M059J (cell line): Measurements from ENCODE around the gene ADORA2B. TPM values are rescaled to one million over a fixed set of nuclear protein-coding genes. Genes with fewer than 3 reads are reported as not detected.
"Not testable (repeated sequence)": the region's sequence is repeated elsewhere in the genome, so short reads cannot be mapped to it uniquely, and the experiment has no call there.

ENCODE experiments used
- DNase-seq: peaks from one replicate; pipeline ENCODE4 v3.0.0-alpha.2; 2012; ENCODE audit warnings: low read depth
- total RNA-seq: library from RNA; depleted of rRNA; stranded (reverse); fragments of >200 nt; shearing (Covaris generic); gene quantifications from 2 replicates; pipeline ENCODE4 v1.2.3, GENCODE V29; 2014

Gene ADORA2B
- total RNA-seq, 1 experiment from 2014 or later, result 20.8 TPM

GRCh38 chr17:15954222-15954621 lies 9.3 kb downstream of the ADORA2B start:
- DNase-seq, result peak; percentile 96

GRCh38 chr17:15955793-15956541 lies 11.0 kb downstream of the ADORA2B start:
- no peak for DNase-seq

- DNase-seq, result peak; percentile 78
Observed at GRCh38 chr17:15957206-15957605, 12.3 kb downstream of the ADORA2B start.

- no peak for DNase-seq
Observed at GRCh38 chr17:15957608-15958307, 12.8 kb downstream of the ADORA2B start.

- DNase-seq, result no peak
Observed at GRCh38 chr17:15958484-15958854, 13.5 kb downstream of the ADORA2B start.

GRCh38 chr17:15963670-15964110 lies 18.8 kb downstream of the ADORA2B start:
- DNase-seq, result peak; percentile 95

GRCh38 chr17:15965528-15965927 lies 20.6 kb downstream of the ADORA2B start:
- DNase-seq, result no peak

- no peak for DNase-seq
Observed at GRCh38 chr17:15966183-15966878, 21.4 kb downstream of the ADORA2B start.

- no peak for DNase-seq
Observed at GRCh38 chr17:15966879-15967248, 21.9 kb downstream of the ADORA2B start.

GRCh38 chr17:15967706-15968399 lies 22.9 kb downstream of the ADORA2B start:
- DNase-seq, result no peak

GRCh38 chr17:15969463-15969862 lies 24.5 kb downstream of the ADORA2B start:
- no peak for DNase-seq

- no peak for DNase-seq
Observed at GRCh38 chr17:15970500-15970899, 25.6 kb downstream of the ADORA2B start.

GRCh38 chr17:15971098-15971678 lies 26.3 kb downstream of the ADORA2B start:
- no peak for DNase-seq

- DNase-seq, result no peak
Observed at GRCh38 chr17:15971882-15972281, 27.0 kb downstream of the ADORA2B start.

- DNase-seq, result no peak
Observed at GRCh38 chr17:15972497-15972951, 27.6 kb downstream of the ADORA2B start.

GRCh38 chr17:15973016-15973415 lies 28.1 kb downstream of the ADORA2B start:
- DNase-seq, result peak; percentile 81

- DNase-seq, result no peak
Observed at GRCh38 chr17:15973834-15974233, 28.9 kb downstream of the ADORA2B start.

- DNase-seq, result no peak
Observed at GRCh38 chr17:15977894-15978293, 33.0 kb downstream of the ADORA2B start.

- DNase-seq, result no peak
Observed at GRCh38 chr17:15978606-15979005, 33.7 kb downstream of the ADORA2B start.

- not testable (repeated sequence) for DNase-seq
Observed at GRCh38 chr17:15979013-15979412, 34.1 kb downstream of the ADORA2B start.

GRCh38 chr17:15981208-15981607 lies 36.3 kb downstream of the ADORA2B start:
- DNase-seq, result no peak
